Stimulated activated CD8-positive, alpha-beta memory T cell treated with anti-CD3 and anti-CD28 coated beads, Interleukin-4, amount 100 ng/mL, for 1 hour (primary cell): ENCODE results near the gene USP49.
"Not testable (repeated sequence)": the region's sequence is repeated elsewhere in the genome, so short reads cannot be mapped to it uniquely, and the experiment has no call there.

Experiments used
- DNase-seq, 2 donors: peaks; one replicate each; pipeline ENCODE4 v3.0.0-alpha.2; 2020; ENCODE audit warnings: low read depth in 2 of 2, low spot score in 1 of 2

The USP49 gene

GRCh38 chr6:41781366-41781730, 113.8 kb downstream of the USP49 start:
- DNase-seq: no peak

- DNase-seq: no peak
Measured at GRCh38 chr6:41780551-41781365, 114.4 kb downstream of the USP49 start, which contains the start of gene PRICKLE4. Gene PRICKLE4 (plus strand): TSS chr6:41780782. CDS start chr6:41783474, 2,692 bp downstream.

- DNase-seq: peak; percentile 99 to 100
Measured at GRCh38 chr6:41779788-41780550, 115.2 kb downstream of the USP49 start, which contains the start of gene FRS3. Gene FRS3 (minus strand): TSS chr6:41779900. CDS start chr6:41776987, 2,913 bp downstream.

- DNase-seq: no peak
Measured at GRCh38 chr6:41779336-41779735, 115.8 kb downstream of the USP49 start.

- no peak for DNase-seq
Measured at GRCh38 chr6:41778895-41779294, 116.3 kb downstream of the USP49 start.

- no peak for DNase-seq
Measured at GRCh38 chr6:41777551-41778285, 117.5 kb downstream of the USP49 start.

GRCh38 chr6:41775293-41775882, 119.8 kb downstream of the USP49 start:
- DNase-seq: no peak

- no peak for DNase-seq
Measured at GRCh38 chr6:41774841-41775240, 120.3 kb downstream of the USP49 start.

- no peak for DNase-seq
Measured at GRCh38 chr6:41771058-41771983, 123.9 kb downstream of the USP49 start.

GRCh38 chr6:41770381-41771057, 124.7 kb downstream of the USP49 start:
- DNase-seq: no peak

- DNase-seq: no peak
Measured at GRCh38 chr6:41769376-41769775, 125.8 kb downstream of the USP49 start.

- no peak for DNase-seq
Measured at GRCh38 chr6:41768545-41769308, 126.4 kb downstream of the USP49 start.

- no peak for DNase-seq
Measured at GRCh38 chr6:41767112-41767833, 127.9 kb downstream of the USP49 start.

GRCh38 chr6:41766043-41766664, 129.0 kb downstream of the USP49 start:
- not testable (repeated sequence) for DNase-seq

GRCh38 chr6:41763470-41763869, 131.7 kb downstream of the USP49 start:
- no peak for DNase-seq

GRCh38 chr6:41759905-41760579, 135.1 kb downstream of the USP49 start:
- no peak for DNase-seq
